ENCODE results near the gene SIK2. TPM values are rescaled to one million over a fixed set of nuclear protein-coding genes. Genes with fewer than 3 reads are reported as not detected.

Gene SIK2
- total RNA-seq: 10.0 and 10.2 TPM in 2 replicates

DNA sequence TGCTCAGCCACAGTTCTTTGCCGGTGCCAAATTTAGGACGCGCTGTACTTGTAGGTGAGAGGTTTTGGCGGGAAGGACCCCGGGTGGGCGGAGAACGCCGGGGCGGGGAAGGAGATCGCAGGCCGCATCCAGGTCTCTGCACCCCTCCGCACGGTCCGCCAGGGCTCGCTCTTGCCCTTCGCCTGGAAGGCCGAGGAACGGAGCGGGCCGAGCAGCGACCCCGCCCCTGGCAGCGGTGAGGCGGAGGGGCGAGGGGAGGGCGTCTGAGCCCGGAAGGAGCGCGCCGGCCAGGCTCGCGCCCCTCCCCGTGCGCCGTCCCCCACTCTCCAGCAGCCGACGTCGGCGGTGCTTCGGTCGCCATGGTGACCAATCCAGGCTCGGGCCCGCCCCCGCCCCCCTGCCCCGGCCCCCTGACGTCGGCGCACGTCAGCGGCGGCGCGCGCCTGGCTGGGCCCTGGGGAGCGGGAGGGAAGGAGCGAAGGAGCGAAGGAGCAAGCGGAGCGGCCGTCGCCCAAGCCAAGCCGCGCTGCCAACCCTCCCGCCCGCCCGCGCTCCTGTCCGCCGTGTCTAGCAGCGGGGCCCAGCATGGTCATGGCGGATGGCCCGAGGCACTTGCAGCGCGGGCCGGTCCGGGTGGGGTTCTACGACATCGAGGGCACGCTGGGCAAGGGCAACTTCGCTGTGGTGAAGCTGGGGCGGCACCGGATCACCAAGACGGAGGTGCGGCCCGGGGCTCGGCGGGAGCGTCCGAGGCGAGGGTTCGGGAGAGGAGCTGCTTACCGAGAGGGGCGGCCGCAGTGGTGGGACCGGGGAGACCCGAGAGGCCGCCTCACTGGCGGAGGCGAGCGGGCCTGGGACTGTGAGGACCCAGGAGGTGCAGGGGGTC is at the start of gene SIK2:
Gene SIK2 (plus strand): TSS at position 471 of the 886 bp plus-strand sequence. CDS start 115 bp downstream, at position 586.
- Mint-ChIP-seq H3K27ac (peak within 1 kb of the TSS; percentile 92), H3K27me3 (no peaks in the 10 kb centered on the region), H3K4me3 (peak within 1 kb of the TSS; percentile 92), H3K36me3 (ENCODE audit: low read depth) (peaks cover 5% of the 10 kb centered on the region), H3K9me3 (no peaks in the 10 kb centered on the region), H3K4me1 (peaks cover 27% of the 10 kb centered on the region)
- TF ChIP-seq, protein P1, sequence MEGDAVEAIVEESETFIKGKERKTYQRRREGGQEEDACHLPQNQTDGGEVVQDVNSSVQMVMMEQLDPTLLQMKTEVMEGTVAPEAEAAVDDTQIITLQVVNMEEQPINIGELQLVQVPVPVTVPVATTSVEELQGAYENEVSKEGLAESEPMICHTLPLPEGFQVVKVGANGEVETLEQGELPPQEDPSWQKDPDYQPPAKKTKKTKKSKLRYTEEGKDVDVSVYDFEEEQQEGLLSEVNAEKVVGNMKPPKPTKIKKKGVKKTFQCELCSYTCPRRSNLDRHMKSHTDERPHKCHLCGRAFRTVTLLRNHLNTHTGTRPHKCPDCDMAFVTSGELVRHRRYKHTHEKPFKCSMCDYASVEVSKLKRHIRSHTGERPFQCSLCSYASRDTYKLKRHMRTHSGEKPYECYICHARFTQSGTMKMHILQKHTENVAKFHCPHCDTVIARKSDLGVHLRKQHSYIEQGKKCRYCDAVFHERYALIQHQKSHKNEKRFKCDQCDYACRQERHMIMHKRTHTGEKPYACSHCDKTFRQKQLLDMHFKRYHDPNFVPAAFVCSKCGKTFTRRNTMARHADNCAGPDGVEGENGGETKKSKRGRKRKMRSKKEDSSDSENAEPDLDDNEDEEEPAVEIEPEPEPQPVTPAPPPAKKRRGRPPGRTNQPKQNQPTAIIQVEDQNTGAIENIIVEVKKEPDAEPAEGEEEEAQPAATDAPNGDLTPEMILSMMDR (IDR thresholded peaks at IDR 0.05): no peak
- peak; percentile 90 for ATAC-seq (ENCODE audit: low read depth)
- peak; percentile 83 for DNase-seq
- ChIA-PET CTCF (interaction anchor here (1.2 to 2.8 kb wide), 3 partner anchors 15 to 239 kb away, joined by 3 to 22 read pairs (median 4); no protein-coding TSS in a partner anchor), POLR2A (interaction anchor here (0.8 to 1.2 kb wide), 5 partner anchors 164 to 422 kb away, joined by 3 to 7 read pairs (median 3); partner anchors contain the start of genes ALG9, DLAT and PPP2R1B)
- intact Hi-C loops (cut with micrococcal nuclease): loop anchor here (1.0 to 5.0 kb wide), 13 partner anchors 16 to 1713 kb away; partner anchors contain the start of genes ALG9, CFAP68, FDX1 and FDXACB1

DNA sequence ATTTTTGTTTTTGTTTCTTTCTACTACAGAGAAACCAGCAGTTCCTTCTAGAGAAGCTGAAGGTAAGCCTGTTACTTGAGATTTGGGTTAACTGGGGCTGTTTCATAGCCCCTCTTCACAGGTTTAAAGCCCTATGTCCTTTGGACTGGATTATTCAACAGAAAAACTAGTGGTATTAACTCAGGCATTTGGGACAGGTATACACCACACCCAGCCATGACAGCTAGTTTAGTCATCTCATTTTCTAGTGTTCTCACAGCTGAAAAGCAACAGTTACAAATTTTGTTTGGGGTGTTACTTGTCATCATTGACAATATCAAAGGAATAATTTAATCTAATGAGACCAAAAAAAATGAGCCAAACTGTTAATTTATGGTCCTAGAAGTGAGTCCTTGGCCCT is 47.7 kb upstream of the SIK2 start:
- ChIA-PET POLR2A (no interaction called here), CTCF (interaction anchor here (1.3 kb wide), 1 partner anchor 223 kb away, joined by 3 read pairs; no protein-coding TSS in a partner anchor)
- TF ChIP-seq, protein P1 (IDR thresholded peaks at IDR 0.05): no peak
- no peaks in the 10 kb centered on the region for H3K4me1 Mint-ChIP-seq
- intact Hi-C loops (cut with micrococcal nuclease): no loop called here
- peaks cover 8% of the 10 kb centered on the region for H3K9me3 Mint-ChIP-seq
- DNase-seq (no peak), ATAC-seq (ENCODE audit: low read depth) (no peak)
- no peaks in the 10 kb centered on the region for H3K36me3 Mint-ChIP-seq (ENCODE audit: low read depth)
- no peak overlapping the region for H3K4me3 Mint-ChIP-seq
- peaks cover 9% of the 10 kb centered on the region for H3K27me3 Mint-ChIP-seq
- no peak overlapping the region for H3K27ac Mint-ChIP-seq

DNA sequence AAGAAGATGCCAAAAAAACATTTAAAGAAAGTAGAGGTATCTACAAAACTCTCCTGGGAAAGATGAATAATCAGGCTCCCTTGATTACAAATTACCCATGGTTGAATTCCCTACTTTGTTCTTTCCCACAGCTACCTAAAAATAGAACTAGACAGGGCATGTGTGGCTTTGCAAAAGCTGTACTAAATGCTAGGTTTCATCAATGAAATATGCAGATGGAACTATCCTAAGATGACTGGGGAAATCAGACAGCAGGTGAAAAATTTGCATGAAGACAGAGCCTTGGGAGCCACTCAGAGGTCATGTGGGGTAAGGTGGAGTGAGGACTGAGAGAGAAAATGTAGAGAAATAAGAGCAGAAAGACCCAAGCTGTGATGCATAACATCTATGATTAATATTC is 47.0 kb upstream of the SIK2 start:
- H3K4me1 Mint-ChIP-seq: no peaks in the 10 kb centered on the region
- no peak overlapping the region for H3K27ac Mint-ChIP-seq
- ATAC-seq (ENCODE audit: low read depth) (no peak), DNase-seq (no peak)
- intact Hi-C loops (cut with micrococcal nuclease): no loop called here
- TF ChIP-seq, protein P1 (IDR thresholded peaks at IDR 0.05): no peak
- POLR2A ChIA-PET: no interaction called here
- peaks cover 8% of the 10 kb centered on the region for H3K9me3 Mint-ChIP-seq
- H3K4me3 Mint-ChIP-seq: no peak overlapping the region
- no peaks in the 10 kb centered on the region for H3K36me3 Mint-ChIP-seq (ENCODE audit: low read depth)
- CTCF ChIA-PET: no interaction called here
- H3K27me3 Mint-ChIP-seq: peaks cover 10% of the 10 kb centered on the region

DNA sequence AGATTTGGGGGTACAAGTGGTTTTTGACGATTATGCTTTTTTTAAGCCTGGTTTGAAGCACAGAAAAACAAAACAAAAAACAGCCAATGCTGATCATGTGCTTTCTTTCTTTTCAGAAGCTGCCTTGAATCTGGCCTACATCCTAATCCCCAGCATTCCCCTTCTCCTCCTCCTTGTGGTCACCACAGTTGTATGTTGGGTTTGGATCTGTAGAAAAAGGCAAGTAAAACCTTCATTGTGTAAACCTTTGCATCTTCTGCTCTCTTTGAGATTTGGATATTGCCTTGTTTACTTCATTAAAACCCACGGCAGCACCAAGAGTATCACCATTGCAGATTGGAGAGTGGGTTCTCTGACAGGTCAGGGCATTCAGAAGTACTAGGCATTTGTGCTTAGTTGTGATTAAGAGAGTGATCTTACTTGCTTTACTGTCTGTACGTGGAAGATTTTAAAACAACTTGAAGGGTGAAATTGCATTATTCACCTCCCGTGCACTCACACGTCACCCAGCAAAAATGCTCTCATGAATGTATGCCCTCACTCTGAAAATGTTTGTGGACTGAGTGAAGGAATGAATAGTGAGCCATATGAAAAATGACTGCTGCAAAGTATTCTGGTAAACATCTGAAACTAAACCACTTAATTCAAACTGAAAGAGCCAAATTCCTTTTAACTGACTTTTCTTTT is 44.7 kb upstream of the SIK2 start:
- no peak overlapping the region for H3K27ac Mint-ChIP-seq
- no peaks in the 10 kb centered on the region for H3K4me1 Mint-ChIP-seq
- TF ChIP-seq, protein P1 (IDR thresholded peaks at IDR 0.05): no peak
- no peak for DNase-seq
- ATAC-seq (ENCODE audit: low read depth): no peak
- H3K36me3 Mint-ChIP-seq (ENCODE audit: low read depth): no peaks in the 10 kb centered on the region
- intact Hi-C loops (cut with micrococcal nuclease): no loop called here
- no peak overlapping the region for H3K4me3 Mint-ChIP-seq
- ChIA-PET POLR2A (no interaction called here), CTCF (no interaction called here)
- peaks cover 8% of the 10 kb centered on the region for H3K9me3 Mint-ChIP-seq
- peaks cover 9% of the 10 kb centered on the region for H3K27me3 Mint-ChIP-seq
